Breast epithelium (tissue), 4 donors: Measurements from ENCODE around the gene PAK1. TPM values are rescaled to one million over a fixed set of nuclear protein-coding genes. Genes with fewer than 3 reads are reported as not detected.

Experiments used
- DNase-seq, 2 donors: peaks; one replicate each; pipeline ENCODE4 v3.0.0-alpha.2; 2019; ENCODE audit warnings: low spot score in 2 of 2
- H3K27ac ChIP-seq, 2 donors: fragments of 200-600 bp; sonication (generic) in 1 of 2; one replicate each; pipeline ENCODE4 v1.5.1; 2016 to 2019; ENCODE audit warnings: mild to moderate bottlenecking in 1 of 2
- H3K27me3 ChIP-seq, 2 donors: fragments of 200-600 bp; sonication (generic) in 1 of 2; one replicate each; pipeline versions ENCODE4 v1.5.1 to v1.6.0; 2017 to 2019; ENCODE audit warnings: control low read depth in 1 of 2, mild to moderate bottlenecking in 1 of 2
- H3K36me3 ChIP-seq: fragments of 200-600 bp; one replicate; pipeline ENCODE4 v1.5.1; 2019
- H3K4me1 ChIP-seq, 2 donors: fragments of 200-600 bp; sonication (generic); one replicate each; pipeline ENCODE4 v1.5.1; 2016 to 2019; ENCODE audit warnings: control low read depth in 1 of 2
- H3K4me3 ChIP-seq, 3 donors: fragments of 200-600 bp; sonication (generic); 1 replicate in 2 of 3; 2 replicates in 1 of 3; pipeline ENCODE4 v1.5.1; 2016 to 2019; ENCODE audit warnings: mild to moderate bottlenecking in 3 of 3, moderate library complexity in 2 of 3
- H3K9me3 ChIP-seq, 2 donors: fragments of 200-600 bp; sonication (generic) in 1 of 2; one replicate each; pipeline ENCODE4 v1.5.1; 2016 to 2019; ENCODE audit warnings: control low read depth in 1 of 2
- POLR2A ChIP-seq: fragments of 450-650 bp; IDR thresholded peaks from one replicate; pipeline ENCODE4 v1.6.1; 2016; ENCODE audit warnings: antibody characterized with exemption, mild to moderate bottlenecking, moderate library complexity
- POLR2AphosphoS5 ChIP-seq, 3 donors: sonication (generic); formaldehyde crosslinking; IDR thresholded peaks; one replicate each; pipeline ENCODE4 v1.6.1; 2017; ENCODE audit warnings: antibody characterized with exemption in 3 of 3
- intact Hi-C: fragments of 100-400 bp; cut with DNase I; formaldehyde crosslinking; loops from one replicate; pipeline ENCODE4 v1.15.1; 2023; ENCODE audit warnings: low total_unique reads
- total RNA-seq, 3 donors: library from RNA; depleted of rRNA; stranded (reverse); fragments of >200 nt; gene quantifications; one replicate each; pipeline ENCODE4 v1.1.0, GENCODE V29; 2016
- TF ChIP-seq, protein P1 (sequence below), 3 donors: fragments of 450-650 bp; IDR thresholded peaks; one replicate each; pipeline ENCODE4 v1.5.1; 2016 to 2017; ENCODE audit warnings: antibody characterized with exemption in 3 of 3, mild to moderate bottlenecking in 3 of 3, moderate library complexity in 3 of 3

Gene PAK1
- total RNA-seq, result 10 to 100 TPM; 23.2 to 59.6 (median 42.6) TPM

DNA sequence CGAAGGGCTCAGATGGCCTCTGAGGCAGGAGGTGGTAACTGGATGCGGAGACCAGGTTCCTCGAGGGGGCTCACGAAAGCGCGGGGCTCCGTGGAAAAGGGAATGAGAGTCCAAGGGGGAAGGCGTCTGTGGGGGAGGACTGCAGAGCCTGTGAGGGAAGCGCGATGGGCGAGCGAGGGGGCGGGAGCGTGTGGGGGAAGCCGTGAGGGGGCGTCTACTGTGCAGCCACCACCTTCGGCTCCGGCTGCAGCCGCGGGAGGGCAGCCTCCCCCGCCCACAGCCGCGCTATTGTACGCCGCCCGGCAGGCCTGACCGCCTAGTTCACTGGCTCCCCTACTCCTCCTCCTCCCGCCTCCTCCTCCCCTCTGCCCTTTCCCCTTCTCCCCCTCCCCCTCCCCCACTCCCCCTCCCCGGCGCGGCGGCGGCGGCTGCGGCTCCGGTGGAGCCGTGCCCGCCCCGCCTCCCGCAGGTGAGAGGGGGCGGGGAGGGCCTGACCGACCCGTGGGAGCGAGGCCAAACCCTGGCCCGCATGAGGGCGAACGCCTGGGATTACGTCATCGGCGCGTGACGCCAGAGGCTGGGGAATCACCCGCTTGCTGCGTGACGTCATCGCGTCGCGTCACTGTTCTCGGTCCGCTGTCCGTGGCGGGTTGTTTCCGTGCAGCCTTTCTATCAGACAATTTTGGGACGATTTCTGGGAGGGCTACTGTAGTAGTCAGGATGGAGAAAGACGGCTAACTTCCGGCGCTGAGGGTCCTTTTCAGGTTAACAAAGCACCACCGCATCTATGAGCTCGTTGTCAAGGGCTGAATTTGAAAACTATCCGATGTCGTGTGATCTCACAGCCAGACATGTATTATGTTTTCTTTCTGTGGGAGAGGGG, at the start of gene PAK1:
TSS of gene PAK1 (minus strand) at position 294 of the 883 bp plus-strand sequence. CDS start 81,574 bp downstream, outside the sequence.
- TF ChIP-seq POLR2AphosphoS5 (IDR thresholded peaks at IDR 0.05) (peak; percentile 60 to 91 (median 73)), POLR2A (no peak)
- TF ChIP-seq, protein P1, sequence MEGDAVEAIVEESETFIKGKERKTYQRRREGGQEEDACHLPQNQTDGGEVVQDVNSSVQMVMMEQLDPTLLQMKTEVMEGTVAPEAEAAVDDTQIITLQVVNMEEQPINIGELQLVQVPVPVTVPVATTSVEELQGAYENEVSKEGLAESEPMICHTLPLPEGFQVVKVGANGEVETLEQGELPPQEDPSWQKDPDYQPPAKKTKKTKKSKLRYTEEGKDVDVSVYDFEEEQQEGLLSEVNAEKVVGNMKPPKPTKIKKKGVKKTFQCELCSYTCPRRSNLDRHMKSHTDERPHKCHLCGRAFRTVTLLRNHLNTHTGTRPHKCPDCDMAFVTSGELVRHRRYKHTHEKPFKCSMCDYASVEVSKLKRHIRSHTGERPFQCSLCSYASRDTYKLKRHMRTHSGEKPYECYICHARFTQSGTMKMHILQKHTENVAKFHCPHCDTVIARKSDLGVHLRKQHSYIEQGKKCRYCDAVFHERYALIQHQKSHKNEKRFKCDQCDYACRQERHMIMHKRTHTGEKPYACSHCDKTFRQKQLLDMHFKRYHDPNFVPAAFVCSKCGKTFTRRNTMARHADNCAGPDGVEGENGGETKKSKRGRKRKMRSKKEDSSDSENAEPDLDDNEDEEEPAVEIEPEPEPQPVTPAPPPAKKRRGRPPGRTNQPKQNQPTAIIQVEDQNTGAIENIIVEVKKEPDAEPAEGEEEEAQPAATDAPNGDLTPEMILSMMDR (IDR thresholded peaks at IDR 0.05), result peak in 1 of 3 donors; percentile 30
- Histone ChIP-seq H3K27me3 (no peaks in the 10 kb centered on the region), H3K9me3 (no peaks in the 10 kb centered on the region), H3K36me3 (no peaks in the 10 kb centered on the region), H3K4me1 (no peaks in the 10 kb centered on the region), H3K4me3 (peak within 1 kb of the TSS; percentile 59 to 92 (median 87)), H3K27ac (peak within 1 kb of the TSS; percentile 92 to 96)
- intact Hi-C loops, result no loop called here
- peak; percentile 88 to 89 for DNase-seq

DNA sequence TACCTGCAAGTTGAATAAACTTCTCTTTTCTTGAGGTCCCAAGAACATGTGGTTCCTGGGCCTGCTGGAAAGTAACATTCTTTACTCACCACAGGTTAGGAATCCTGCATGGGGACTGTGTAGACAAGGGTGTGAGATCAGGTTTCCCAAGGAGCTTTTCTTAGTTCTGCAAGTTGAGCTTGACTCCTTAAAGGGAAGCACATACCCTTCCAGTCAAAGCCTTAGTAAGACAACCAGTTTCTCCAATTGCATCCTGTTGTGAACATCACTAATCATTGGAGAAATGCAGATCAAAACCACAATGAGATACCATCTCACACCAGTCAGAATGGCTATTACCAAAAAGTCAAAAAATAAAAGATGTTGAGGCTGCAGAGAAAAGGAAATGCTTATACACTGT, 48.3 kb upstream of the PAK1 start:
- Histone ChIP-seq H3K27ac (no peak overlapping the region), H3K36me3 (no peaks in the 10 kb centered on the region), H3K9me3 (no peaks in the 10 kb centered on the region), H3K27me3 (no peaks in the 10 kb centered on the region), H3K4me1 (no peaks in the 10 kb centered on the region), H3K4me3 (no peak overlapping the region)
- intact Hi-C loops, result no loop called here
- no peak for DNase-seq
- TF ChIP-seq POLR2A (no peak), POLR2AphosphoS5 (IDR thresholded peaks at IDR 0.05) (no peak)
- TF ChIP-seq, protein P1 (IDR thresholded peaks at IDR 0.05), result no peak

DNA sequence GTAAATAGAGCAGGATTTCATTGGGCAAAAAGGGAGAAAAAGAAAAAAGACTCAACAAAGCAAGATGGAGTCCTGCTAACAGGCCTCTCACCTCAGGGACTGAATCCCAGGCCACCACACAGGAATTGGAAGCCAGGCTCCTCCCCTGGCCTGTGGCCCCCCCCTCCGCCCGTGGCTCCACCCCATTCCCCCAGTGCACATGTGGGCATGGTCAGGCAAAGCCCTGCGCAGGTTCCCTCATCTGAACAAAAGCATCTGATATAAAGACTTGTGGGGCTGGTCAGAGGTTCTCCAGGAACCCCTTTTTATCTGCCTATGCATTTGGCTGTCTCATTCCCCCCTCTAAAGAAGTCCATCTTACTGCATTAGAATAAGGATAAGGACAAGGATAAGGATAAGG, 46.0 kb upstream of the PAK1 start:
- no peak overlapping the region for H3K27ac ChIP-seq
- no peaks in the 10 kb centered on the region for H3K4me1 ChIP-seq
- no peaks in the 10 kb centered on the region for H3K9me3 ChIP-seq
- intact Hi-C loops, result no loop called here
- TF ChIP-seq, protein P1 (IDR thresholded peaks at IDR 0.05), result no peak
- TF ChIP-seq POLR2AphosphoS5 (IDR thresholded peaks at IDR 0.05) (no peak), POLR2A (no peak)
- no peak for DNase-seq
- H3K36me3 ChIP-seq, result no peaks in the 10 kb centered on the region
- H3K4me3 ChIP-seq, result no peak overlapping the region
- no peaks in the 10 kb centered on the region for H3K27me3 ChIP-seq

DNA sequence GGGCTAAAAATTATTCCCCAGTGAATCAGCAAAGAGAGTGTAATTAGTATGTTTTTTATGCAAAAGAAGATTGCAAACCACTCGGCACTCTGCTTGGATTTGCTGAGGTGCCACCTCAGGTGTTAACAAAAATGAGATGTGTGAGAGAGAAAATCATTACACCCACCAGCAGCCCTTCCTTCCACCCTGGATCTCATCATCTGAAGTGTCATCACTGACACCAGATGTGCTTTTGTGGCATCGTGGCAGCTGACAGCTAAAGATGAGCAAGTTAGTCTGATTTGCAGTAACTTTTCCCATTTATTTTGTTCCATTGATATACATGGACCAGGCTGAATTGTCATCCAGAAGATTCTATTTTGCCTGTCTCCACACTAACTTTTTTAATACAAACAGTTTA, 44.6 kb upstream of the PAK1 start:
- intact Hi-C loops, result no loop called here
- Histone ChIP-seq H3K27ac (no peak overlapping the region), H3K4me3 (no peak overlapping the region), H3K9me3 (no peaks in the 10 kb centered on the region), H3K27me3 (no peaks in the 10 kb centered on the region), H3K36me3 (no peaks in the 10 kb centered on the region), H3K4me1 (no peaks in the 10 kb centered on the region)
- TF ChIP-seq POLR2AphosphoS5 (IDR thresholded peaks at IDR 0.05), result no peak
- no peak for TF ChIP-seq POLR2A
- TF ChIP-seq, protein P1 (IDR thresholded peaks at IDR 0.05), result no peak
- no peak for DNase-seq

DNA sequence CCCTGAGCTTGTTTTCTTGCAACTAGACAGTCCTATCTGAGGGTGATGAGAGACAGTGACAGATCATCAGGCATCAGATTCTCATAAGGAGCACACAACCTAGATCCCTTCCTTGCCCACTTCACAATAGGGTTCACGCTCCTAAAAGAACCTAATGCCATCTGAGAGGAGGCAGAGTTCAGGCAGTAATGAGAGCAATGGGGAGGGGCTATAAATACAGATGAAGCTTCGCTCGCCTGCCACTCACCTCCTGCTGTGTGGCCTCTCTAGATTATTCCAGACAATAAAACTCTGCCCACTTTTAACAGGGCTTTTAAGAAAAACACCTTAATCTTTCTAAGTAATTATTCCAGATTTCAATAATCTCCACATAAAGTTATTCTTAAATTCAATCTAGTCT, 43.9 kb upstream of the PAK1 start:
- no peak overlapping the region for H3K27ac ChIP-seq
- no peak overlapping the region for H3K4me3 ChIP-seq
- H3K9me3 ChIP-seq, result no peaks in the 10 kb centered on the region
- intact Hi-C loops, result no loop called here
- TF ChIP-seq POLR2AphosphoS5 (IDR thresholded peaks at IDR 0.05) (no peak), POLR2A (no peak)
- TF ChIP-seq, protein P1 (IDR thresholded peaks at IDR 0.05), result no peak
- H3K4me1 ChIP-seq, result no peaks in the 10 kb centered on the region
- H3K36me3 ChIP-seq, result no peaks in the 10 kb centered on the region
- H3K27me3 ChIP-seq, result no peaks in the 10 kb centered on the region
- DNase-seq, result no peak
